Subcutaneous abdominal adipose tissue (tissue), 5 donors: Measurements from ENCODE around the gene SLC23A2.
"Not testable (repeated sequence)": the region's sequence is repeated elsewhere in the genome, so short reads cannot be mapped to it uniquely, and the experiment has no call there.

Experiments
- H3K27ac ChIP-seq: one replicate; pipeline ENCODE4 v1.7.0; 2013; ENCODE audit warnings: low read depth, mild to moderate bottlenecking, inconsistent platforms, low read length, moderate library complexity
- H3K27me3 ChIP-seq, 5 donors: one replicate each; pipeline ENCODE4 v1.7.0; 2013; ENCODE audit warnings: low read length in 5 of 5, inconsistent platforms in 1 of 5; ENCODE audit not compliant: control insufficient read depth in 5 of 5, insufficient read depth in 4 of 5
- H3K36me3 ChIP-seq, 5 donors: one replicate each; pipeline ENCODE4 v1.7.0; 2013; ENCODE audit warnings: low read length in 5 of 5; ENCODE audit not compliant: control insufficient read depth in 5 of 5, insufficient read depth in 5 of 5
- H3K4me1 ChIP-seq, 5 donors: one replicate each; pipeline ENCODE4 v1.7.0; 2013; ENCODE audit warnings: low read length in 5 of 5, mild to moderate bottlenecking in 3 of 5, moderate library complexity in 1 of 5; ENCODE audit not compliant: control insufficient read depth in 5 of 5, insufficient read depth in 5 of 5
- H3K4me3 ChIP-seq, 5 donors: one replicate each; pipeline ENCODE4 v1.7.0; 2013; ENCODE audit warnings: low read length in 5 of 5, low read depth in 1 of 5
- H3K9ac ChIP-seq, 5 donors: one replicate each; pipeline ENCODE4 v1.7.0; 2013; ENCODE audit warnings: low read length in 5 of 5, mild to moderate bottlenecking in 4 of 5, moderate library complexity in 3 of 5
- H3K9me3 ChIP-seq, 5 donors: one replicate each; pipeline ENCODE4 v1.7.0; 2013; ENCODE audit warnings: low read length in 5 of 5; ENCODE audit not compliant: control insufficient read depth in 5 of 5
- donor health status: healthy.
- donor health status: healthy.
- donor health status: healthy.
- donor health status: healthy.
- donor health status: healthy.

SLC23A2 gene

DNA sequence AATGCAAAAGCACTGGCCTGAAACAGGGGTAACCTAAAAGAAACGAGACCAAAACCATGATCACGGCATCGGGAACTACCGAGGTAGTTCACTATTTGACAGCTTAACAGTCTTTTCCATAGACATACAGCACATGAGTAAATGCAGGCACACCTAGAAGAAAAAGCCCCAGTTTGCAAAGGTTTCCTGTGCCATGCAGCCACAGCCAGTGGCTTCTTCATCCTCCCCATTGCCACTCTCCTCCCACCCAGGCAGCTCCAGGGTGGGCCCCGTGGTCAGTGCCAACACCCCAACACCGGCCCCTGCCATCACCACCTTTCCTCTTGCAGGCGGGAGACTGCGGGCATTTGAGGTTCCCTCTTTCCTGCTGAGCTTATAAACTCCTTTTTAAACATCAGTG lies 115.4 kb downstream of the SLC23A2 start:
- no peaks in the 10 kb centered on the region for H3K9me3 ChIP-seq
- no peak overlapping the region for H3K27ac ChIP-seq
- H3K27me3 ChIP-seq: no peaks in the 10 kb centered on the region
- H3K4me3 ChIP-seq: no peak overlapping the region
- no peaks in the 10 kb centered on the region for H3K4me1 ChIP-seq
- H3K9ac ChIP-seq: no peak overlapping the region
- H3K36me3 ChIP-seq: peaks cover 0 to 64% (median 40%) of the 10 kb centered on the region in 5 donors

DNA sequence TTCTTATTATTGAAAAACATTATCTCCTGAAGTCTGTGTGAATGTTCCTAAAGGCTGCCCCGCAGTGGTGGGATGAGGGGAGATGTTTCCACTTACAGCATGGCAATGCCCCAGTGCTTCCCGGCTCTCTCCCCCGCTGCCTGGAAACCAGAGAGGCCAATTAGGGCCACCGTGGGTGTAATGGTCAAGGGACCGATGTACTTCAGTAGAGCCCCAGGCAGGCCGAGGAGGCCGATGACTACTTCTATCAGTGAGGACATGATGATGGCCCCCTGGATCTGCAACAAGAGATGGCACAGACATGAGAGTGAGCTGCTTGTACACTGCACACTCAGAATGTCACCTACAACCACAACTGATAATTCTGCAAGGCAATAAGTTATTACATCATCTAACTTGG lies 117.8 kb downstream of the SLC23A2 start:
- H3K9ac ChIP-seq: no peak overlapping the region
- H3K4me3 ChIP-seq: no peak overlapping the region
- H3K27ac ChIP-seq: no peak overlapping the region
- no peaks in the 10 kb centered on the region for H3K9me3 ChIP-seq
- H3K4me1 ChIP-seq: no peaks in the 10 kb centered on the region
- peaks cover 6 to 59% (median 34%) of the 10 kb centered on the region in 5 donors for H3K36me3 ChIP-seq
- no peaks in the 10 kb centered on the region for H3K27me3 ChIP-seq

DNA sequence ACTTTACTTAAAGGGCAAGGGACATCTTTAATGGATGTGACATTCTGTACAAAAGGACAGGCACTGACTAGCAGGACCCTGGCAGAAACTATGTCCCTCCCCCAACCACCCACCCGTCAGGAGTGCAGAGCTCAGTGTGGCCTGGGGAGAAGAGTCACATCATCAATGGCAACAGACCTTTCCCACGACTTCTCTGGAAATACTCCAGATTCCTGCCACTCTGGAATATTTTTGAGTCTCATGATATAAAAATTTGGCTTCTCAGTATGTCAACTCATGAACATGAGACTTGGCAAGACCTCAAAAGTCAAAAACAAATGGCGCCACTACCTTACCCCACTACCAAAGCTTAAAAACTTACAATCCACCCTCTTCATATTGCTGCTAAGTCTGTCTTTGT lies 118.3 kb downstream of the SLC23A2 start:
- H3K9me3 ChIP-seq: no peaks in the 10 kb centered on the region
- no peak overlapping the region for H3K4me3 ChIP-seq
- H3K36me3 ChIP-seq: peaks cover 6 to 56% (median 34%) of the 10 kb centered on the region in 5 donors
- H3K9ac ChIP-seq: no peak overlapping the region
- no peak overlapping the region for H3K27ac ChIP-seq
- H3K4me1 ChIP-seq: no peaks in the 10 kb centered on the region
- no peaks in the 10 kb centered on the region for H3K27me3 ChIP-seq

DNA sequence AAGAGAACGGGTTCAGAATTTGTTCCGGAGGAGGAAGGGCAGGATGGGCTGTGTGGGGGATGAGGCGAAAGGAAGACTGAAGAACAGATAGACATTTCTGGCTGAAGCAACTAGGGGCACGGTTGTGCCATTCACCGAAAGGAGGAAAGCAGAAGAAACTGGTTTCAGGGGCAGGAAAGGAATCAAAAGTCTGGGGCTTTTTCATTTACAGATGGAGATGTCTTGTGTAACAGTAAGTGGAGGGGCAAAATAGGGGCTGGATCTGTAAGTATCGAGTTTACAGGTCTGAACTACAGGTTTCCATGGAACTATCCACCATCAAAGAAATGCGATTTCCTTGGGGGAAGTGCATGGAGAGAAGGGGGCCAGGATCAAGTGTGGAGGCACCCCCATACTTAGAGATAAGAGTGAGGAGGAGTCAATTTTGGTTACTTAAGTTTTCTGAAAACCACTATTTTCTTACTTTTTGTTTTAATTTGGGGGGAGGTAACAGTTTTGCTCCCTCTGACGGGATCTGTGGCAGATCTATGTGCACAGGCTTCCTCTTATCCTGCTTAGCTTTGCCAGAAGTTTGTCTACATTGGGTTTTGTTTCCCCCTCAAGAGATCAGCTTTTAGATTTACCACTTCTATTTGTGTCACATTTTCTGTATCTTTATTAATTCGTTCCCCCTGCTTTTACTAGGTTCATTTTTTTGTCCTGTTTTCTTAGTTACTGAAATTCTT lies 120.1 kb downstream of the SLC23A2 start:
- no peaks in the 10 kb centered on the region for H3K4me1 ChIP-seq
- no peak overlapping the region for H3K9ac ChIP-seq
- H3K9me3 ChIP-seq: no peaks in the 10 kb centered on the region
- no peak overlapping the region for H3K4me3 ChIP-seq
- no peaks in the 10 kb centered on the region for H3K27me3 ChIP-seq
- peaks cover 6 to 52% (median 31%) of the 10 kb centered on the region in 5 donors for H3K36me3 ChIP-seq
- no peak overlapping the region for H3K27ac ChIP-seq

DNA sequence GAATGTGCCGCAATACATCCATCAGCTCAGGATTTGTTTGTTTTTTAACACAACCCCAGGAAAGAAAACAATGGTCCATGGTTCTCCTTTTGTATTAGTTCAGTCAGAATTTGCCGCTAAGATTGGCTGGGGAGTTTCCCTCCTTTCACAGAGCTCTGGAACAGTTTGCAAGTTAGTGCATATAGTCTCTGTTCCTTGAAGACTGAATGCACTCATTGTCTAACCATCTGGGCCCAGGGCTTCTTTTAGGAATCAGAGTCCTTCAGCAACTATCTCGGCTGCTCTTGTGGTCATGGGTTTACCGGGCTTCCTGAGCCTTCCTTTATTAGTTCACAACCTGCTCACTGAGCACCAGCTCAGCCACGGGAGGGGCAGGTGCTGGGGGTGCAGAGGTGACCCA lies 121.3 kb downstream of the SLC23A2 start:
- no peak overlapping the region for H3K9ac ChIP-seq
- no peaks in the 10 kb centered on the region for H3K27me3 ChIP-seq
- no peaks in the 10 kb centered on the region for H3K9me3 ChIP-seq
- H3K4me3 ChIP-seq: no peak overlapping the region
- no peak overlapping the region for H3K27ac ChIP-seq
- H3K4me1 ChIP-seq: peaks cover 0 to 7% (median 0%) of the 10 kb centered on the region in 5 donors
- peaks cover 7 to 51% (median 35%) of the 10 kb centered on the region in 5 donors for H3K36me3 ChIP-seq

DNA sequence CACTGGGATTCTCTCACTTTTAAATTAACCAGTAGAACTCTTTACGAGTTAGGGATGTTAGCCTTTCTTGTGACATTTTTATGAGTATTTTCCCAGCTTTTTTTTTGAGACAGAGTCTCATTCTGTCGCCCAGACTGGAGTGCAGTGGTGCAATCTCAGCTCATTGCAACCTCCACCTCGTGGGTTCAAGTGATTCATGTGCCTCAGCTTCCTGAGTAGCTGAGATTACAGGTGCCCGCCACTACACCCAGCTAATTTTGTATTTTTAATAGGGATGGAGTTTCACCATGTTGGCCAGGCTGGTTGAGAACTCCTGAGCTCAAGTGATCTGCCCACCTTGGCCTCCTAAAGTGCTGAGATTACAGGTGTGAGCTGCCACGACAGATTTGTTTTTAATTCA lies 123.2 kb downstream of the SLC23A2 start:
- H3K4me1 ChIP-seq, H3K9ac ChIP-seq, H3K27ac ChIP-seq, H3K27me3 ChIP-seq, H3K9me3 ChIP-seq, H3K4me3 ChIP-seq: not testable (repeated sequence)
- H3K36me3 ChIP-seq: peaks cover 16 to 56% (median 37%) of the 10 kb centered on the region in 5 donors

DNA sequence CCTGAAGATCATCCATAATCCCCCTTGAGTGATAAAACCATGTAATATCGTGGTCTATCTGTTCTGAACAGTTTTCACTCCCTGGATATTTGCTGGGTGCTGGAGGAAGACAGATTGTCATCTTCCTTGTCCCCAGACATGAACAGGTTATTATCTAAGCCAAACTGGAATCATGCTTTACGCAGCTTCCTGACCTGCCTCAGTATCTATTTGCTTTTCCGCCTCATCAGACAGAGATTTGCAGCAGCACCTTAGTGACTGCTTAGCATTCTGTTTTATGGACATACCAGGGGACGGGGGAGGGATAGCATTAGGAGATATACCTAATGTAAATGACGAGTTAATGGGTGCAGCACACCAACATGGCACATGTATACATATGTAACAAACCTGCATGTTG lies 124.6 kb downstream of the SLC23A2 start:
- H3K4me1 ChIP-seq: peaks cover 0 to 7% (median 0%) of the 10 kb centered on the region in 5 donors
- peaks cover 16 to 60% (median 40%) of the 10 kb centered on the region in 5 donors for H3K36me3 ChIP-seq
- H3K9ac ChIP-seq: no peak overlapping the region
- no peak overlapping the region for H3K27ac ChIP-seq
- H3K4me3 ChIP-seq: no peak overlapping the region
- no peaks in the 10 kb centered on the region for H3K27me3 ChIP-seq
- H3K9me3 ChIP-seq: no peaks in the 10 kb centered on the region

DNA sequence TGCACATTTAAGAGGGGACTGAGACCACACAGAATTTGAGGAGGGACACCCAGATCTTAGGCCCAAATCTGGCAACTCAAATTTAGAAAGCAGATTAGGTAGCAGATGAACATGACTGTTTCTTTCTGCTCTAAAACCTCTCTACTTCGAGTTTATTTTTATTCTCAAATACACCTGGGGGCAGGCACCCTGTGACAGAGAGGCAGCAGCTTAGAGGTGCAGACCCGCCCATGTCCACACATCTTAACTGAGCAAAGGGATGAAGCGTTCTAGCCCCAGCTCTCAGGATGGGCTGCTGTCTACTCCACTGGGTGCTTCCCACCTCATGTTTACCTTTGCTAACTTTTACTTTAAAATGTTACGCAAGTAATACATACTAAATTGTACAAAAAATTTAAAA lies 125.0 kb downstream of the SLC23A2 start:
- peaks cover 0 to 7% (median 0%) of the 10 kb centered on the region in 5 donors for H3K4me1 ChIP-seq
- no peak overlapping the region for H3K4me3 ChIP-seq
- H3K27ac ChIP-seq: no peak overlapping the region
- no peaks in the 10 kb centered on the region for H3K27me3 ChIP-seq
- no peaks in the 10 kb centered on the region for H3K9me3 ChIP-seq
- peaks cover 16 to 60% (median 43%) of the 10 kb centered on the region in 5 donors for H3K36me3 ChIP-seq
- H3K9ac ChIP-seq: no peak overlapping the region

DNA sequence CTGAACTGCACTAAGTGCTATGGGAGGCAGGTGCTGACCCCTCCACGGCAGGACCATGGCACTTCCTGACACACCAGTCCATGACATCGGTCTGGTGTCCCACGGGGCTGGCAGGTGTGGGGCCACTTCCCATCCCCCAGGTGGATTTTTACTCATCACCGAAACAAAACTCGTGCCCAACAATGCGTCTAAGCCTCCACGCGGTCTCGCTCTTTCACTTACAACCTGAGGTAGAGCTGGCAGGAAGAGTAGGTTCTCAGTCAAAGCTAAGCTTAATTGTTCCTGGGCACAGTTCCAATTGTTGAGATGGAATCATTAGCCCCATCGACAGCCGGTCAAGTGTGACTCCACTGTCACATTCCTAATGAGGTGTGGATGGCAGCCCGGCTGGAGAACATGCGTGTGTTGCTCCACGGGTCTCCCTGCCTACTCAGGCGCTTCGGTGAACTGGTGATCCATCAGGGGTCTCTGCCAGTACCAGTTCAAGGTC lies 125.7 kb downstream of the SLC23A2 start:
- Histone ChIP-seq H3K9ac (no peak overlapping the region), H3K4me3 (no peak overlapping the region), H3K27ac (no peak overlapping the region), H3K36me3 (peaks cover 16 to 58% (median 42%) of the 10 kb centered on the region in 5 donors), H3K4me1 (peaks cover 0 to 7% (median 0%) of the 10 kb centered on the region in 5 donors), H3K9me3 (no peaks in the 10 kb centered on the region), H3K27me3 (no peaks in the 10 kb centered on the region)

DNA sequence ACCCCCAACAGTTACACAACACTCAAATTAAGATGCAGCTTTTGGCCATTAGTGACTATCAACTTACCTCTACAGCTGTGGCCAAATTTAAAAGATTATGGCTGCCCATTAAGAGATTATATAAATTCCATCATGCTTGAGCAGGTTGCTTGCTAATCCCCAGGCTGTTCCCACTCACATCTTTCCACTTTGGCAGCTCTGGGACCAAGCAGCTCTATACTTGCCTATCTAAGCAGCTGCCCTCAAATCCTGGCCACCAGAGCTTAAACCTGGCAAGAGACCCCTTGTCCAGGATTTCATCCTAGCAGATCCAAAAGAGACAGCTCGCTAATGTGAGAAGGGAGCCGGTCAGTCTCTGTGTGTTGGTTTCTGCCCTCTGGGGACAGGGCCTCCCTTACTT lies 127.9 kb downstream of the SLC23A2 start:
- Histone ChIP-seq H3K4me1 (peaks cover 0 to 7% (median 0%) of the 10 kb centered on the region in 5 donors), H3K36me3 (peaks cover 16 to 63% (median 42%) of the 10 kb centered on the region in 5 donors), H3K4me3 (no peak overlapping the region), H3K9me3 (no peaks in the 10 kb centered on the region), H3K27me3 (no peaks in the 10 kb centered on the region), H3K9ac (no peak overlapping the region), H3K27ac (no peak overlapping the region)
